ENCODE results near the gene C11orf98. TPM values are rescaled to one million over a fixed set of nuclear protein-coding genes. Genes with fewer than 3 reads are reported as not detected.

Gene C11orf98
- total RNA-seq, 1 experiment from 2014 or later, result 115 TPM

DNA sequence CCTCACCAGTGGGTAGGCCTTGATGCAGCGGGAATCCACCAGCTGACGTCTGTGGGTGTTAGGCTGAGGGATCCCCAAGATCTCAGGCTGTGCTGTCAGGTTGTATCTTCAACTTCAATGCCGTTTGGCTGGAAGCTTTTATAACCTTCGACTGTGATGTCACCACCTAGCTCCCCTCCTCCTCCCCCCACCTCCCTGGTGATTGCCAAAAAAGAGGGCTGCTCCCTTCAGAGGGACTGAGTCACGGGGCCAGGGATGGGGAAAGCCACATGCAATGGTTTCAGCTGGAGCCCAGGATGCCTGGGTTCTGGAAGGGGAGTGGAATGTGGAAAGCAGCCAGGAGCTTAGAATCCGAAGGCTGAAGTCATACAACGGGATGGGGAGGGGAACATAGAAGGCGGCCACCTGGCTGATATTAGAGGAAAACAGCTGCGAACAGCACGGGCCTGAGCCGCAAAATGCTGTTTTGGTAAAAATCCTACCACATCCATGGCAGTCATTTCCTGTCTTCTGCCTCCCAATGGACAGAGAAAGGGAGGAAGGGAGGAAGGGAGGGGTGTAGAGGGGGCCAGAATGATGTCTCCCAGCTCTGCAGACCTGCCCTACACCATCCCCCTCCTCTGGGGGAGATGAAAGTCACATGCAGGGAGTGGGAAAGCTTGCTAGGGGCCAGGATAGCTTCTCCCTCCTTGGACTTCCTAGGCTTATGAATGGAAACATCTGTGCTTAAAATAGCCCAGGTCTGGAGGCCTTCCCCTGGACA, 24.6 kb upstream of the C11orf98 start, which contains the start of gene LRRN4CL:
Gene LRRN4CL, minus strand, starts transcription at position 110 of the 763 bp plus-strand sequence. CDS start 1,022 bp downstream, outside the sequence.
- no peak within 1 kb of the TSS for H3K4me3 ChIP-seq (ENCODE audit: low read depth, low read length)
- peaks cover under 1% of the 10 kb centered on the region for H3K4me1 Mint-ChIP-seq (ENCODE audit: low read depth, unreplicated experiment)
- no peaks in the 10 kb centered on the region for H3K27me3 Mint-ChIP-seq (ENCODE audit: insufficient read depth, unreplicated experiment)
- H3K36me3 ChIP-seq (ENCODE audit: control insufficient read depth, insufficient read depth, low read length), result peaks cover 2% of the 10 kb centered on the region
- CTCF ChIA-PET, result interaction anchor here (1.5 kb wide), 1 partner anchor 18 kb away, joined by 5 read pairs; the partner anchor contains the start of genes LBHD1 and UQCC3
- H3K27ac Mint-ChIP-seq (ENCODE audit: unreplicated experiment), result no peak within 1 kb of the TSS
- POLR2A ChIA-PET, result interaction anchor here (0.5 to 1.0 kb wide), 3 partner anchors 8 to 37 kb away, joined by 3 to 5 read pairs (median 5); partner anchors contain the start of genes C11orf98, CSKMT and HNRNPUL2
- H3K9me3 ChIP-seq, result no peaks in the 10 kb centered on the region
- DNase-seq, result no peak
- TF ChIP-seq, protein P1, sequence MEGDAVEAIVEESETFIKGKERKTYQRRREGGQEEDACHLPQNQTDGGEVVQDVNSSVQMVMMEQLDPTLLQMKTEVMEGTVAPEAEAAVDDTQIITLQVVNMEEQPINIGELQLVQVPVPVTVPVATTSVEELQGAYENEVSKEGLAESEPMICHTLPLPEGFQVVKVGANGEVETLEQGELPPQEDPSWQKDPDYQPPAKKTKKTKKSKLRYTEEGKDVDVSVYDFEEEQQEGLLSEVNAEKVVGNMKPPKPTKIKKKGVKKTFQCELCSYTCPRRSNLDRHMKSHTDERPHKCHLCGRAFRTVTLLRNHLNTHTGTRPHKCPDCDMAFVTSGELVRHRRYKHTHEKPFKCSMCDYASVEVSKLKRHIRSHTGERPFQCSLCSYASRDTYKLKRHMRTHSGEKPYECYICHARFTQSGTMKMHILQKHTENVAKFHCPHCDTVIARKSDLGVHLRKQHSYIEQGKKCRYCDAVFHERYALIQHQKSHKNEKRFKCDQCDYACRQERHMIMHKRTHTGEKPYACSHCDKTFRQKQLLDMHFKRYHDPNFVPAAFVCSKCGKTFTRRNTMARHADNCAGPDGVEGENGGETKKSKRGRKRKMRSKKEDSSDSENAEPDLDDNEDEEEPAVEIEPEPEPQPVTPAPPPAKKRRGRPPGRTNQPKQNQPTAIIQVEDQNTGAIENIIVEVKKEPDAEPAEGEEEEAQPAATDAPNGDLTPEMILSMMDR (IDR thresholded peaks at IDR 0.05; ENCODE audit: insufficient read depth in 1 of 2, low read depth in 1 of 2, low read length in 1 of 2, severe bottlenecking in 1 of 2, unreplicated experiment in 1 of 2), result no peak
- no peak within 1 kb of the TSS for H3K4me3 Mint-ChIP-seq (ENCODE audit: unreplicated experiment)
- H3K27me3 ChIP-seq (replicated peaks; ENCODE audit: control insufficient read depth, insufficient read depth, low read length), result no peaks in the 10 kb centered on the region
- intact Hi-C loops (cut with micrococcal nuclease; ENCODE audit: unreplicated experiment), result no loop called here
- BruUV-seq (replicated peaks), result no TSS peak
- no peaks in the 10 kb centered on the region for H3K4me1 ChIP-seq
- H3K36me3 Mint-ChIP-seq (ENCODE audit: insufficient read depth, unreplicated experiment), result peaks cover 28% of the 10 kb centered on the region
- H3K9me3 Mint-ChIP-seq (ENCODE audit: unreplicated experiment), result no peaks in the 10 kb centered on the region

DNA sequence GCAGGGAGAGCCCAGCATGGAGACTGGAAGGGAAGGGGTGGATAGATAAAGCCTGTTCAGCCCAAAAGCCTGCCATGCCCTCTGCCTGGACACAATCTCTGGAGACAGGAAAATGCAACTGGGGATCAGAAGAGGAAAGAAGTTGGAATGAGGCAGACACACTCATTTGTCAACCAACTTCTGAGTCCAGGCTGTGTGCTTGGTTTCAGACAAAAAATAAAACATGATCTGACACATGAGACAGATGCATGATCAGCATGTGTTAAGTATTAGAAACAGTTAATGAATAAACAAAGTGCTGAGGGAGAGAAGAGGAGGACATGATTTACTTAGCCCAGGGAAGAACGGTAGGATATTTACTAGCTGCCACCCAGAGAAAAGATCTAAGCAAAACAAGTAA, 23.5 kb upstream of the C11orf98 start:
- Mint-ChIP-seq H3K27ac (ENCODE audit: unreplicated experiment) (no peak overlapping the region), H3K36me3 (ENCODE audit: insufficient read depth, unreplicated experiment) (peaks cover 17% of the 10 kb centered on the region), H3K27me3 (ENCODE audit: insufficient read depth, unreplicated experiment) (no peaks in the 10 kb centered on the region), H3K4me3 (ENCODE audit: unreplicated experiment) (no peak overlapping the region), H3K4me1 (ENCODE audit: low read depth, unreplicated experiment) (no peaks in the 10 kb centered on the region), H3K9me3 (ENCODE audit: unreplicated experiment) (no peaks in the 10 kb centered on the region)
- TF ChIP-seq, protein P1 (IDR thresholded peaks at IDR 0.05; ENCODE audit: insufficient read depth in 1 of 2, low read depth in 1 of 2, low read length in 1 of 2, severe bottlenecking in 1 of 2, unreplicated experiment in 1 of 2), result no peak
- Histone ChIP-seq H3K4me3 (ENCODE audit: low read depth, low read length) (no peak overlapping the region), H3K27me3 (replicated peaks; ENCODE audit: control insufficient read depth, insufficient read depth, low read length) (no peaks in the 10 kb centered on the region), H3K9me3 (no peaks in the 10 kb centered on the region), H3K4me1 (no peaks in the 10 kb centered on the region), H3K36me3 (ENCODE audit: control insufficient read depth, insufficient read depth, low read length) (peaks cover 2% of the 10 kb centered on the region)
- DNase-seq, result no peak
- intact Hi-C loops (cut with micrococcal nuclease; ENCODE audit: unreplicated experiment), result no loop called here
- CTCF ChIA-PET, result interaction anchor here (0.6 kb wide), 1 partner anchor 92 kb away, joined by 4 read pairs; no protein-coding TSS in a partner anchor
- POLR2A ChIA-PET, result no interaction called here
- BruUV-seq (replicated peaks), result no TSS peak

DNA sequence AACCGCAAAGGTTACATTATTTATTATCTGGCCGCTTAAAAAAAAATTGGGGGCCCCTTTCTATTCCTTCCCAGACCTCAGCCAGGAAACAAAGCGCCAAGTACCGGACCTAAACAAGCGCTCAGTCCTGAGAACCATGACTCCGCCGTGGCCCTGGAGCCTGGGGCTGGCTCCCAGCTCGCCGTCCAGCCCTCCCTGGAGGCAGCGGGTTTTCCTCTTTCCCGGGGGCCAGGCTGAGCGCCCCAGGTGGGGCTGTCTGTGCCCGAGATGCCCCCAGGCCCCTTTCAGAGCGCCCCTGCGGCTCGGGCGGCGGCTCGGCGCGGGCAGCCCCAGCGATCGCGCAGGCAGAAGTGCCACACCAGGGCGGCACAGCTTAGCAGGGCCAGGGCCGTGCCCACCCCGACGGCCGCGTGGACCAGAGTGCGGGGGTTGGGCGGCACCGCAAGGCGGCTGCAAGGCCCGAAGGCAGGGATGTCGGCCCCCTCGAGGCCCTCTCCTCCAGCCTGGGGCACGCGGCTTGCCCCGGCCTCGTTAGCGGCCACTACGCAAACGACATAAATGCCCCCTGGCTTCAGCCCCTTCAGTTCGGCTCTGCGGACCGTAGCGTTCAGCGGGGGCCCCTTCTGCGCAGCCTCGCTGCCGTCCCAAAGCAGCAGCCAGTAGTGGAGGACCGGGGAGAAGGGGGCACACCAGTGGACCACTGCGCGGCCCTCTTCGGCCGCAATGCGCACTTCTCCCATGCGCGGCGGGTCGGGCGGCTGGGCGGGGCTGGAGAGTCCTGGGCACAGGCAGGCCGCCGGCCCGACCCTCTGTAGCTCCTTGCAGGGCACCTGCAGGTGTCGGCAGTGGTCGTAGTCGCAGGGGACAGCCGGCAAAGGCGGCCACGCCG, 22.7 kb upstream of the C11orf98 start:
- no peaks in the 10 kb centered on the region for H3K9me3 ChIP-seq
- BruUV-seq (replicated peaks), result no TSS peak
- no peaks in the 10 kb centered on the region for H3K27me3 ChIP-seq (replicated peaks; ENCODE audit: control insufficient read depth, insufficient read depth, low read length)
- H3K9me3 Mint-ChIP-seq (ENCODE audit: unreplicated experiment), result no peaks in the 10 kb centered on the region
- no peak overlapping the region for H3K27ac Mint-ChIP-seq (ENCODE audit: unreplicated experiment)
- ChIA-PET POLR2A (no interaction called here), CTCF (interaction anchor here (0.9 kb wide), 1 partner anchor 16 kb away, joined by 3 read pairs; the partner anchor contains the start of gene UQCC3)
- TF ChIP-seq, protein P1 (IDR thresholded peaks at IDR 0.05; ENCODE audit: insufficient read depth in 1 of 2, low read depth in 1 of 2, low read length in 1 of 2, severe bottlenecking in 1 of 2, unreplicated experiment in 1 of 2), result no peak
- H3K36me3 ChIP-seq (ENCODE audit: control insufficient read depth, insufficient read depth, low read length), result peaks cover 1% of the 10 kb centered on the region
- intact Hi-C loops (cut with micrococcal nuclease; ENCODE audit: unreplicated experiment), result no loop called here
- no peak overlapping the region for H3K4me3 ChIP-seq (ENCODE audit: low read depth, low read length)
- no peak for DNase-seq
- H3K27me3 Mint-ChIP-seq (ENCODE audit: insufficient read depth, unreplicated experiment), result no peaks in the 10 kb centered on the region
- no peaks in the 10 kb centered on the region for H3K4me1 Mint-ChIP-seq (ENCODE audit: low read depth, unreplicated experiment)
- no peaks in the 10 kb centered on the region for H3K4me1 ChIP-seq
- no peak overlapping the region for H3K4me3 Mint-ChIP-seq (ENCODE audit: unreplicated experiment)
- peaks cover 14% of the 10 kb centered on the region for H3K36me3 Mint-ChIP-seq (ENCODE audit: insufficient read depth, unreplicated experiment)

All from Caco-2 (cell line).